ENCODE results near the gene NUDT4.

DNA sequence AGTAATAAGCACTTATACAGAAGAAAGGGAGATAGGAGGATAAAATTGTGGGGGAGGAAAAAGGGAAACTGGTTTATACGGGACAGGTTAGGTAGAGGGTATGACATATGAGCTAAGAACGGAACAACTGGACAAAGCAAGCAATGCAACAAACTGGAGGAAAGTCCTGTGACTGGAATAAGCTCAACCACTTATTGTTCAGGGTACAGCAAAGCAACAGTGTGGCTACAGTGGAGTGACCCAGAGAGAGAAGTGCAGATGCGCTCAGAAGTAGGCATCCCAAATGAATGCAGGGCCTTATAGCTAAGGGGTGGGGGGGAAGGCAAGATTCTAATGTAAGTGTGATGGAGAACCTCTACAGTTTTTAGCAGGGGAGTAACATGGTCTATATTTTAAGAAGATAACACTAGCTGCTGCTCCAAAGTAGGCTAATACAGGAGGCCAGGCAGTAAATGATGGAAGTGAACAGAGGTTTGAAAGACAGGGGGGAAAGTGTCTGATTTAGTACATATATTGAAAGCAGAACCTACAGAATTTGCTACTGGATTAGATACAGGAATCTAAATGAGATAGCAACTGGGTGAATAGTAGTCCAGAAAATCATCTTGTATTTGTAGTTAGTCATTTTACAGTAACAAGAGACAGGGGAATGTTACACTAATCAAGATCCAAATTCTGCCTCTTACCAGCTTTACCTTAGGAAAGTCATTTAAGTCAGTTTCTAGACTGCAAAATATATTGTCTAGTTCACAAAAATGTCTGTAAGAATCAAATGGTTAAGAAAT, 60.7 kb downstream of the NUDT4 start:
- TF ChIP-seq, protein P1, sequence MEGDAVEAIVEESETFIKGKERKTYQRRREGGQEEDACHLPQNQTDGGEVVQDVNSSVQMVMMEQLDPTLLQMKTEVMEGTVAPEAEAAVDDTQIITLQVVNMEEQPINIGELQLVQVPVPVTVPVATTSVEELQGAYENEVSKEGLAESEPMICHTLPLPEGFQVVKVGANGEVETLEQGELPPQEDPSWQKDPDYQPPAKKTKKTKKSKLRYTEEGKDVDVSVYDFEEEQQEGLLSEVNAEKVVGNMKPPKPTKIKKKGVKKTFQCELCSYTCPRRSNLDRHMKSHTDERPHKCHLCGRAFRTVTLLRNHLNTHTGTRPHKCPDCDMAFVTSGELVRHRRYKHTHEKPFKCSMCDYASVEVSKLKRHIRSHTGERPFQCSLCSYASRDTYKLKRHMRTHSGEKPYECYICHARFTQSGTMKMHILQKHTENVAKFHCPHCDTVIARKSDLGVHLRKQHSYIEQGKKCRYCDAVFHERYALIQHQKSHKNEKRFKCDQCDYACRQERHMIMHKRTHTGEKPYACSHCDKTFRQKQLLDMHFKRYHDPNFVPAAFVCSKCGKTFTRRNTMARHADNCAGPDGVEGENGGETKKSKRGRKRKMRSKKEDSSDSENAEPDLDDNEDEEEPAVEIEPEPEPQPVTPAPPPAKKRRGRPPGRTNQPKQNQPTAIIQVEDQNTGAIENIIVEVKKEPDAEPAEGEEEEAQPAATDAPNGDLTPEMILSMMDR (IDR thresholded peaks at IDR 0.05) = no peak
- TF ChIP-seq POLR2A (IDR thresholded peaks at IDR 0.05) (no peak), POLR2AphosphoS5 (IDR thresholded peaks at IDR 0.05; ENCODE audit: insufficient read depth in 1 of 2, low read depth in 1 of 2) (no peak)

All from vagina (tissue), 2 donors.